ENCODE measurements around the gene PALM3. TPM values are rescaled to one million over a fixed set of nuclear protein-coding genes. Genes with fewer than 3 reads are reported as not detected.

Gene PALM3
- total and polyA plus RNA-seq, 9 donors = 0.17 to 2.6 (median 0.33) TPM; not detected in 2

DNA sequence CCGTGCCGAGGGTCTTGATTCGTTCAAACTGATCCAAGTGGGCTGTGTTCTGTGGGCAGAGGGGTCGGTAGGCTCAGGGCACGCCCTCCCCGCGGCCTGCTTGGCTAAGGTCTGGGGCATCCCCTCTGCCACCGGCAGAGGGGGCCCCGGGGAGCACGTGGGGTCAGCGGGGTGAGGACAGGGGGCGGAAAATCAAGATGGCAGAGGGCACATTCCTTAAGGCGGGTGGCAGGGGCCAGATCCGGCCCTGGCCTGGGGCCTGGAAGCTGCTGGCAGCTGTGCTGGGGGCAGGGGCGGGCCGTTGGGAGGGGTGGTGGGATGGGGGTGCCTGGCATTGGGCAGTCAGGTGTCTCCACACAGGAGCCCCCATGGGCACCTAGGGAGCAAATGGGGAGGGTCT lies 45.0 kb upstream of the PALM3 start:
- Histone ChIP-seq H3K27me3 (no peaks in the 10 kb centered on the region), H3K27ac (peak overlapping the region; percentile 52 to 70)

DNA sequence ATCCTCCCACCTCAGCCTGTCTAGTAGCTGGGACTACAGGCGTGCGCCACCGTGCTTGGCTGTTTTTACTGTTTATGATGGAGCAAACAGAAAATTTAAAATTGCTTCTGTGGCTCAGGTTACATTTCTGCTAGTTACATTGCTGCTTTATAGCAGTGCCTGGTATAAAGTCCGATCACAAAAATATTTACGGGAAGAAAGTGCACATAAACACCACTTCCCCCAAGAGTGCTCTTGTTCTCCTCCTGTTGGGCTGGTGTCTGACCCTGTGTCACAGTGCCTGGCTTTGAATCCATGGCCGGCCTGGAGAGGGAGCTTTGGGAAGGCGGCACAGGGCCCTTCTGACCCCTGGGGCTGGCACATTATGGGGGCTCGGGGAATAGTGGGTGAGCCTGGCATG lies 43.8 kb upstream of the PALM3 start:
- H3K27ac ChIP-seq = no peak overlapping the region
- H3K4me3 ChIP-seq = no peak overlapping the region
- H3K9me3 ChIP-seq = no peaks in the 10 kb centered on the region
- no peaks in the 10 kb centered on the region for H3K27me3 ChIP-seq
- TF ChIP-seq, protein P1, sequence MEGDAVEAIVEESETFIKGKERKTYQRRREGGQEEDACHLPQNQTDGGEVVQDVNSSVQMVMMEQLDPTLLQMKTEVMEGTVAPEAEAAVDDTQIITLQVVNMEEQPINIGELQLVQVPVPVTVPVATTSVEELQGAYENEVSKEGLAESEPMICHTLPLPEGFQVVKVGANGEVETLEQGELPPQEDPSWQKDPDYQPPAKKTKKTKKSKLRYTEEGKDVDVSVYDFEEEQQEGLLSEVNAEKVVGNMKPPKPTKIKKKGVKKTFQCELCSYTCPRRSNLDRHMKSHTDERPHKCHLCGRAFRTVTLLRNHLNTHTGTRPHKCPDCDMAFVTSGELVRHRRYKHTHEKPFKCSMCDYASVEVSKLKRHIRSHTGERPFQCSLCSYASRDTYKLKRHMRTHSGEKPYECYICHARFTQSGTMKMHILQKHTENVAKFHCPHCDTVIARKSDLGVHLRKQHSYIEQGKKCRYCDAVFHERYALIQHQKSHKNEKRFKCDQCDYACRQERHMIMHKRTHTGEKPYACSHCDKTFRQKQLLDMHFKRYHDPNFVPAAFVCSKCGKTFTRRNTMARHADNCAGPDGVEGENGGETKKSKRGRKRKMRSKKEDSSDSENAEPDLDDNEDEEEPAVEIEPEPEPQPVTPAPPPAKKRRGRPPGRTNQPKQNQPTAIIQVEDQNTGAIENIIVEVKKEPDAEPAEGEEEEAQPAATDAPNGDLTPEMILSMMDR (IDR thresholded peaks at IDR 0.05) = no peak
- TF ChIP-seq POLR2A (IDR thresholded peaks at IDR 0.05) (no peak), EP300 (IDR thresholded peaks at IDR 0.05) (no peak)
- WGBS, 3 donors = 66 to 74% (median 72%) methylated on average over 8 of the region's 8 CpGs
- no peaks in the 10 kb centered on the region for H3K36me3 ChIP-seq
- DNase-seq = no peak
- peaks cover 10% of the 10 kb centered on the region for H3K4me1 ChIP-seq (ENCODE audit: insufficient read depth)
- intact Hi-C loops (cut with DNase I) = no loop called here

More for the DNA sequence above, 45.0 kb upstream of the PALM3 start:
- TF ChIP-seq, protein P1 (IDR thresholded peaks at IDR 0.05) = no peak
- TF ChIP-seq POLR2A (IDR thresholded peaks at IDR 0.05) (no peak), EP300 (IDR thresholded peaks at IDR 0.05) (no peak)
- Histone ChIP-seq H3K4me1 (ENCODE audit: insufficient read depth) (peaks cover 15% of the 10 kb centered on the region), H3K4me3 (no peak overlapping the region), H3K36me3 (no peaks in the 10 kb centered on the region), H3K9me3 (no peaks in the 10 kb centered on the region)
- intact Hi-C loops (cut with DNase I) = no loop called here
- no peak for DNase-seq
- 76 to 89% (median 81%) methylated on average over 12 to 16 of the region's 16 CpGs for WGBS, 3 donors

DNA sequence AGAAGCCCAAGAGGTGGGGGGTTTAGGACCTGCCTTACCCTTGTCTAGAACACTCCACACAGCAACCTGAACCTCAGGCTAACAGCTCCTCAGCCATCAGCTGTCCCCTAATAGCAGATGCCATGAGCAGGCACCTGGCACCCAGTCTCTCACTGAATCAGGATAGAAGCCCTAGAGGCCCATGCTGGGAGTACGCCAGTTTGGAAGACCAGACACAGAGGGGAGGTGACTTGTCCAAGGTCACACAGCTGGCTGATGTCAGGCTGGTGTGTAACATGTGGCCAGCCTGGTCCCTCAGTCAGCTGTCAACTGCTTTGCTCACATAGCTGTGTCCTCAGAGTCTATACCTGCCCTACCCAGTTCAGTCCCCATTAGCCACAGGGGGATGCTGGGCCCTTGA lies 41.4 kb upstream of the PALM3 start:
- H3K36me3 ChIP-seq = no peaks in the 10 kb centered on the region

DNA sequence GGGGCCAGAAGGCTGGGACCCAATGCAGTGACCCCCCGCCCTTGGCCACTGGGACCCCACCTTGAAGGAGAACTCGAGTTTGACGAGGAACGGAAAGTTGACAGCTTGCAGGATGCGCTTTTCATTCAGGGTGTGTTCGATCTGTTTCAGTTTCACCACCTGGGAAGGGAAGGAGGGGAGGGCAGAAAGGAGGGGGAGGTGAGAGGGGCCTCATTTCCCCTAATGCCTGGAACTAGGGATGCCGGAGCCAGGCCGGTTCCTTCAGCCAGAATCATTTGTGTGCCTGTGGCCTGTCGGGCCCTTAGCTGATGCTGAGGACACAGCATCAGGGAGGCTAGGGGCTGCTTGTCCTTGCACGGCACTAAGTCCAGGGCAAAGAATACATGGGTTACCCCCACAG lies 40.9 kb upstream of the PALM3 start:
- DNase-seq = no peak
- Histone ChIP-seq H3K27ac (no peak overlapping the region), H3K36me3 (no peaks in the 10 kb centered on the region), H3K4me3 (no peak overlapping the region), H3K9me3 (no peaks in the 10 kb centered on the region), H3K27me3 (no peaks in the 10 kb centered on the region), H3K4me1 (ENCODE audit: insufficient read depth) (peaks cover 4% of the 10 kb centered on the region)
- TF ChIP-seq, protein P1 (IDR thresholded peaks at IDR 0.05) = no peak
- no peak for TF ChIP-seq EP300 (IDR thresholded peaks at IDR 0.05)
- TF ChIP-seq POLR2A (IDR thresholded peaks at IDR 0.05) = no peak
- intact Hi-C loops (cut with DNase I) = no loop called here
- WGBS, 3 donors = 77 to 84% (median 81%) methylated on average over 10 of the region's 10 CpGs

More for the DNA sequence above, 41.4 kb upstream of the PALM3 start:
- Histone ChIP-seq H3K4me3 (no peak overlapping the region), H3K27me3 (no peaks in the 10 kb centered on the region), H3K4me1 (ENCODE audit: insufficient read depth) (peaks cover 7% of the 10 kb centered on the region), H3K27ac (no peak overlapping the region), H3K9me3 (no peaks in the 10 kb centered on the region)
- DNase-seq = no peak
- 63 to 100% (median 87%) methylated on average over 1 of the region's 1 CpG for WGBS, 3 donors
- TF ChIP-seq POLR2A (IDR thresholded peaks at IDR 0.05) (no peak), EP300 (IDR thresholded peaks at IDR 0.05) (no peak)
- TF ChIP-seq, protein P1 (IDR thresholded peaks at IDR 0.05) = no peak
- intact Hi-C loops (cut with DNase I) = no loop called here

Measured in ovary (tissue), 9 donors.